PC-3 (cell line): ENCODE results near the gene SECISBP2L. TPM values are rescaled to one million over a fixed set of nuclear protein-coding genes. Genes with fewer than 3 reads are reported as not detected.
A peak's percentile ranks its signal among the peaks of the same experiment; 100 is the strongest.

Source experiments
- ATAC-seq: fragments of 200-7000 bp; cut with Tn5 transposase; 2 replicates; pipeline ENCODE4 v1.9.1; 2020; ENCODE audit warnings: mild to moderate bottlenecking, moderate library complexity
- BruUV-seq: library from RNA; stranded (reverse); fragments of 400-500 nt; replicated peaks from 2 replicates; lab custom pipeline; 2021; lab: Mats Ljungman, UMichigan
- CTCF ChIA-PET: fragments of 300-600 bp; sonication (Branson Sonifier 250); formaldehyde crosslinking; loops from one replicate; lab custom pipeline; 2022; ENCODE audit warnings: antibody characterized with exemption; lab: Charles Lee
- POLR2A ChIA-PET: fragments of 300-600 bp; sonication (Branson Sonifier 250); formaldehyde crosslinking; loops from one replicate; lab custom pipeline; 2022; ENCODE audit warnings: antibody characterized with exemption; ENCODE audit not compliant: unreplicated experiment; lab: Charles Lee
- DNase-seq: peaks from one replicate; pipeline ENCODE4 v3.0.0-alpha.2; 2015
- H2AFZ ChIP-seq: fragments of 300-600 bp; sonication (generic); 2 replicates; pipeline ENCODE4 v1.6.0; 2016; ENCODE audit warnings: antibody characterized with exemption, low read length
- H3F3A ChIP-seq: fragments of 300-600 bp; sonication (generic); one replicate; pipeline ENCODE4 v1.6.0; 2017; ENCODE audit warnings: antibody characterized with exemption, low read length, control low read depth, mild to moderate bottlenecking; ENCODE audit not compliant: unreplicated experiment
- H3K27ac ChIP-seq: fragments of 300-600 bp; sonication (generic); 2 replicates; pipeline ENCODE4 v1.5.1; 2016; ENCODE audit warnings: mild to moderate bottlenecking, low read length
- H3K27me3 ChIP-seq: fragments of 300-600 bp; sonication (generic); 2 replicates; pipeline ENCODE4 v1.6.1; 2016; ENCODE audit warnings: low read length, mixed read lengths
- H3K36me3 ChIP-seq: fragments of 300-600 bp; sonication (generic); 2 replicates; pipeline ENCODE4 v1.6.1; 2016; ENCODE audit warnings: low read depth, mixed run types, low read length, mixed read lengths
- H3K4me1 ChIP-seq: fragments of 300-600 bp; sonication (generic); 2 replicates; pipeline ENCODE4 v1.5.1; 2016; ENCODE audit warnings: low read length; ENCODE audit not compliant: insufficient read depth
- H3K4me2 ChIP-seq: fragments of 300-600 bp; sonication (generic); 2 replicates; pipeline ENCODE4 v1.6.0; 2016; ENCODE audit warnings: low read length
- H3K4me3 ChIP-seq: fragments of 300-600 bp; sonication (generic); 2 replicates; pipeline ENCODE4 v1.5.1; 2016; ENCODE audit warnings: mild to moderate bottlenecking, low read length, mixed read lengths
- H3K79me2 ChIP-seq: fragments of 300-600 bp; sonication (generic); 2 replicates; pipeline ENCODE4 v1.6.1; 2017; ENCODE audit warnings: low read length, mixed read lengths
- H3K9ac ChIP-seq: fragments of 300-600 bp; sonication (generic); 2 replicates; pipeline ENCODE4 v1.6.0; 2016; ENCODE audit warnings: mild to moderate bottlenecking, low read length
- H3K9me2 ChIP-seq: fragments of 300-600 bp; sonication (generic); replicated peaks from 2 replicates; pipeline ENCODE4 v1.6.1; 2016; ENCODE audit warnings: mixed run types, low read length, mixed read lengths
- H3K9me3 ChIP-seq: fragments of 300-600 bp; sonication (generic); 2 replicates; pipeline ENCODE4 v1.6.1; 2016; ENCODE audit warnings: low read length, mixed read lengths
- H4K20me1 ChIP-seq: fragments of 300-600 bp; sonication (generic); 2 replicates; pipeline ENCODE4 v1.6.1; 2016; ENCODE audit warnings: low read length, mixed read lengths
- CTCF ChIP-seq: fragments of 300-600 bp; sonication (generic); conservative IDR thresholded peaks from 2 replicates; pipeline ENCODE4 v1.5.1; 2017; ENCODE audit warnings: antibody characterized with exemption, low read depth, mild to moderate bottlenecking, low read length
- EZH2 ChIP-seq: fragments of 300-600 bp; sonication (generic); IDR thresholded peaks from one replicate; pipeline ENCODE4 v1.6.1; 2017; ENCODE audit warnings: antibody characterized with exemption, mild to moderate bottlenecking, low read length; ENCODE audit not compliant: unreplicated experiment
- EZH2phosphoT487 ChIP-seq: fragments of 300-600 bp; sonication (generic); IDR thresholded peaks from 2 replicates; pipeline ENCODE4 v1.6.1; 2018; ENCODE audit warnings: mild to moderate bottlenecking, antibody characterized with exemption, low read length, borderline replicate concordance
- intact Hi-C: fragments of 100-400 bp; cut with micrococcal nuclease; formaldehyde crosslinking; loops from 2 replicates; pipeline ENCODE4 v1.9.0; 2023
- total RNA-seq: library from RNA; depleted of rRNA; stranded (reverse); fragments of >200 nt; gene quantifications from 2 replicates; pipeline ENCODE4 v1.2.3, GENCODE V29; 2014

The SECISBP2L gene
- total RNA-seq, 1 experiment from 2014 or later = 18.6 TPM

DNA sequence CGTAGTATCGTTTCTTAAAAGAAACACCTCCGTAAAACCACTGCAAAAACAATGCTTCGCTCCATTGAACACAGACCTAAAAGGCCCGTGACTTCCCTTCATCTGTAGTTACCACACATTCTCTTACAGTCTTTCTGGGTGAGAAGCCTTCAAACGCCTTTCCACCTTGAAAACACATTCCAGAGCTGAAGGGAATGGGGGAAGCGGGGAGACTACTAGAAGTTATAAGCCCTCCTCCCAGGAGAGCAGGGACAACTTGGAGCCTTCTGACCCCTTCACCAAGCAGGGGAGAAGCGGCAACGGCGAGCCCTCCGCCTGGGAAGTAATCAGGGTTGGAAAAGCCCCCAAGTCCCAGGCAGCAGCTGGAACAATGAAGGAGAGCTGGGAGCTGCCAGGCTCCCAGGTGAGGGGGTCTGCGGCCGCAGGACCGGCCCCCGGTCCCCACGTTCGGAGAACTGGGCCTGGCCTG, 461 bp downstream of the SECISBP2L start:
- no peak for TF ChIP-seq EZH2
- TF ChIP-seq EZH2phosphoT487 = no peak
- TF ChIP-seq CTCF = no peak
- H3K9ac ChIP-seq = peak overlapping the region; percentile 86
- peaks cover 51% of the 10 kb centered on the region for H3K79me2 ChIP-seq
- H3K4me1 ChIP-seq = peaks cover 15% of the 10 kb centered on the region
- no TSS peak for BruUV-seq
- H3K27ac ChIP-seq = no peak overlapping the region
- ATAC-seq = peak; percentile 27
- POLR2A ChIA-PET = interaction anchor here (0.6 kb wide), 2 partner anchors 9 to 110 kb away, joined by 4 read pairs; partner anchors contain the start of gene COPS2
- H3K27me3 ChIP-seq = no peaks in the 10 kb centered on the region
- peak overlapping the region; percentile 100 for H2AFZ ChIP-seq
- CTCF ChIA-PET = interaction anchor here (1.0 to 1.2 kb wide), 2 partner anchors 70 to 184 kb away, joined by 3 read pairs; no protein-coding TSS in a partner anchor
- no peaks in the 10 kb centered on the region for H3F3A ChIP-seq
- intact Hi-C loops = loop anchor here (5.0 kb wide), 2 partner anchors 102 to 183 kb away; no protein-coding TSS in a partner anchor
- H3K4me2 ChIP-seq = peak overlapping the region; percentile 86
- DNase-seq = peak; percentile 31
- H4K20me1 ChIP-seq = 0 out of 2 replicates have a peak, but pooled peaks cover 6% of the 10 kb centered on the region
- no peaks in the 10 kb centered on the region for H3K36me3 ChIP-seq
- no peaks in the 10 kb centered on the region for H3K9me2 ChIP-seq
- peak overlapping the region; percentile 99 for H3K4me3 ChIP-seq
- H3K9me3 ChIP-seq = no peaks in the 10 kb centered on the region

DNA sequence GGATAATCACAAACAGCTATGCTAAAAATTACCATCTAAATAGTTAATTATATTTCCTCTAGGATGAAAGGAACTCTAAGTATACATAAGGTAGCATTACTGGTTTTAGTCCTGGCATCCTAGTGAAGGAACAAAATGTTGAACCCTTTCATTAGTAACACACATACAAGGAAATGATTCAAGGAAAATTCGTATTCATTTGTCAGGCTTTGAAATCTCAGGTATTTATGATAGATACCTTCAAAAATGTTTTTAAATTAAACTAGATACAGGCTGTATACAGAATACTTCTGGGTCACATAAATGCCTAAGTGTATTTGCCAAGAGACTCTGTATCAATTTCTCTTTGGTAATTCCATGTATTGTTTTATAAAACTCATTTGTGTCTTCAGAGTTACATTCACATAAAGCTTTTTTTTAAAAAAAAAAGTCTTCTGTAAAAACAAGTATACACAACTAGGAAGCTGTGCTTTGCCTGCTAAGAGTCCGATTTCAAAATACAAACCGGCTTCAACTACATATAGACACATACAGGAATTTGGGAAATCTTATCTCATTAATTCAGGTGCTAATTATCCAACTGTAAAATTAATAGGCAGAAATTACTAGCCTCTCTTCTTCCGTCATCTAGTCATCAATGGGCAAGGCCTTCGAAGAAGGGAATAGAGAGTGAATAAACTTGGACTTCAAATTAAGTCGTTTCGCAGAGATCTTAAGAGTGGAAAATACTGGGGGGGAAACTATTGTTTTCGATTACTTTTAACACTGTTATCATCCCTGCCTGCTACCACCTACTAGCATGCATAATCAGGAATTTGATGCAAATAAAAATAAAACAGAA, 1.3 kb downstream of the SECISBP2L start:
- peaks cover 15% of the 10 kb centered on the region for H3K4me1 ChIP-seq
- H4K20me1 ChIP-seq = 0 out of 2 replicates have a peak, but pooled peaks cover 6% of the 10 kb centered on the region
- no peaks in the 10 kb centered on the region for H3K36me3 ChIP-seq
- DNase-seq (peak; percentile 5), ATAC-seq (no peak)
- H3K27ac ChIP-seq = no peak overlapping the region
- H3K9me2 ChIP-seq = no peaks in the 10 kb centered on the region
- intact Hi-C loops = loop anchor here (5.0 kb wide), 2 partner anchors 102 to 183 kb away; no protein-coding TSS in a partner anchor
- no peaks in the 10 kb centered on the region for H3F3A ChIP-seq
- TF ChIP-seq EZH2phosphoT487 (no peak), CTCF (no peak), EZH2 (no peak)
- CTCF ChIA-PET = interaction anchor here (1.0 to 1.2 kb wide), 2 partner anchors 70 to 183 kb away, joined by 3 read pairs; no protein-coding TSS in a partner anchor
- H3K4me2 ChIP-seq = peak overlapping the region; percentile 86
- no peaks in the 10 kb centered on the region for H3K9me3 ChIP-seq
- H3K79me2 ChIP-seq = peaks cover 55% of the 10 kb centered on the region
- H3K9ac ChIP-seq = peak overlapping the region; percentile 86
- peak overlapping the region; percentile 99 for H3K4me3 ChIP-seq
- H2AFZ ChIP-seq = peak overlapping the region; percentile 100
- BruUV-seq = TSS peak; percentile 55
- no peaks in the 10 kb centered on the region for H3K27me3 ChIP-seq
- POLR2A ChIA-PET = no interaction called here
